NCI-H510A (cell line): ENCODE measurements around the gene HIVEP2.

Experiments used
- DNase-seq: peaks from one replicate; lab custom pipeline; 2025; lab: John Stamatoyannopoulos, UW

HIVEP2 gene

DNA sequence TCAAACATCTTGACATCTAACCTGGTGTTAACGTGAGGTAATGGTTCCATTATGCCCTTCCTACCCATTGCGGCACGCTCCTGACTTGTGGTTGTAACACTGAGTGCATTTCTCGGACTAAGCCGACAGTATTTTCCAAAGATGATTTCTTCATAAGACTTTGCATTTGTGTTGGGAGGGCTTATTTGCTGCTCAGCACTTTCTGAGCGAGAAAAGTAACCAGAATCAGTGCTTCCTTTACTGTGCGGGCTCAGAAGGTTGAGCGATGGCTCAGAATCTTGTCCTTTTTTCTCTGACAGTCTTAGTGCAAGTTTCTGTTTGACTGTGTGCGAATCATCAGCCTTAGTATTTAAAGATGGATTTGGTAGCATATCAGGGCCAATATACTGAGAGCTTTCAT is 171.7 kb downstream of the HIVEP2 start:
- no peak for DNase-seq

DNA sequence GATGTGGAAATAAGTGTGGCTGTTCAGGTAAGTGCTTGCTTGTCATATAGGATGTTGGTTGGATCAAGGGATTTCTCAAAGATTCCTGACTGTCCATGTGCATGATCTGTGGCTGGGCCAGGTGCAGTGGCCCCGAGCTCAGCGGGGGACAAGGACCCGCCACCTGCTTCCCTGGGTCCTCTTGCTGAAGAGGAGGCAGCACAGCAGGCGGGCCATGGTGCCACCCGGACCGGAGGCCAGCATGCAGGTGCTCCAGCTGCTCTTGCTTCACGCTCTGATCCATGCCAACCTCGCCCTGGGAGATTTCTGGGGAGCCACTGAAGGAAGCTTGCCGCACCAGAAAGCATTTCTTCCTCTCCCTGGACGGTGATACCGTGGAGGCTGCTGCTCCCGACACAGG is 173.8 kb downstream of the HIVEP2 start:
- no peak for DNase-seq

DNA sequence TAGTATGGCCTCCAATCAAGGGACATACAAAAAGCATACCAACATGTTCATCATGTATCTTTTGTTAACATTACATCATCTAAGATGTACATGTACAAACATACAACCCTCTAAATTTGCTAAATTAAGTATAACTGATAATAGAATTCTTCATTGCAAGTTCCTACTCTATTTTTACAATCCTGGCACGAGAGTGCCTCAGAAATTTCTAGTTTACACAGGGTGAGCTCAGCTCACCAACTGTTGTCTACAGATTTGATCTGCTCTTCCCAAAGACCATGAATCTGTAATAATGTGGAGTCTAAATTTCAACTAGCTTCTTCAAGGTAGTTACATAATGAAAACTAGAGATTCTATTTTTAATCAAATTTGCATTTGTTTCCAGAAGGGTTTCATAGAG is 179.7 kb downstream of the HIVEP2 start:
- no peak for DNase-seq

DNA sequence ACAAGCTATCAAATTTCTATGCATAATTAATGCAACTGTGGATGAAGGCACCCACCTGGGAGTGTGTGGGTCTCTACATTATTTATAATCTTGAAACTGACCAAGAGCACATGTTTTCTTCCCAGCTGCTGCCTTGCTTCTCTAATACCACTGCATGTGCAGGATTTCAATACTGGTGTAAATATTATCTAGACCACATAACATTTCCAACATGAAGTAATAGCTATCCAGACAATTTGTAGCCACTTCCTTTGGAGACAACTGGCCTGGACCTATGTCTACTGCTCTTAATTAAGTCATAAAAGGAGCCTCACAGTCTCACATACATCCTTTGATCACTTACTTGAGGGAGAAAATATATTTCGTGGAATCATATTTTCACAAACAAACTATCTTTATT is 180.7 kb downstream of the HIVEP2 start:
- DNase-seq = no peak

DNA sequence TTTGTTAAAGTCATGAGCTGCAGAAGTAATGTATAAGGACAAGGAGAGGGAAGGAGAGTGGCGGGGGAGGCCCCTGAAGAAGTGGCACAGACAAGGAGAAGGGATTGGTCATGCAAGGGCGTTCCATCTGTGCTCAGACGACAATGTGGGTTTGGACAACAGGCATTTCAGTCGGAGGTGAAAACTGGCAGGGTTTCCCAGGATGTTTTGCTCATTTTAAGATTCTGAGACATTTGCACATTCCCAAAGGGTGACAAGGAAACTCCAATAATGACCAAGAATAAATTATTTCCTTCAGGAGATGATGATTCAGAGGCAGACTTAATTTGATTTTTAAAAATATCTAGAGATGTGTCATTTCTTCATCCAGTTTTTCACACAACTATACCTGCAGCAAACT is 181.8 kb downstream of the HIVEP2 start:
- no peak for DNase-seq

DNA sequence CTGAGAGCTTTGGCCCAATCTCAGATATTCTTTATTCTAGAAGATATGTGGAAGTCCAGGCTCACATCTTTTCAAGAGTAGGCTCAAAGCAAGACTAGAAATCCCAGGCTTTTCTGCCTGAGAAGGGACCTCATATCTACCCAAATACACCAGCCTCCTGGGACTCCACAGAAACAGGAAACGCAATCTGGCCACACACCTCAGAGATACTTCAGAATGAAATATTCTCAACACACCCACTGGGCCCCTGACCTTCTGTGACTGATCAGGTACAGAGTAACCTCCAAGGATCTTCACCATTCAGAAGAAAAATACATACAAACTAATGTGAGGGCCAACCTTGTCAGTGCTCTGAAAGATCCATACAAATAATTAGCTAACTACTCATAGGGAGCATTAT is 183.2 kb downstream of the HIVEP2 start:
- no peak for DNase-seq

DNA sequence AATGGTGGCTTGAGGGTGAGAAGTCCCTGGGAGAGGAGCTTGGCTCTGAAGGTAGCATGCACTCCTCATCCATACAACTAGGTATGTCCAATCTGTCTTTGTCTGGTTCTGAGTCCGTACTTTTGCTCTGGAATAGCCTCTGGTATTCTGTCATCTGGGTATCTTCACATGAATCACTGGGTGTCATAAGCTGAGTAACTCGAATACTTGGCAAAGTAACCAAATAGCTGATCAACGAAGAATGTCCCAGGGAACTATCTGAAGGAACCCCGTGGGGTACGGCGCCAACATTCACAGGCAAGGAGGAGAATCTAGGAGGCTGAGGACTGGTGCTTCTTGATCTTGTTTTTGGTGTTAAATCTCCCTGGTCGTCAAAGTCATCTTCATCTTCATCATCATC is 184.8 kb downstream of the HIVEP2 start:
- DNase-seq = no peak

DNA sequence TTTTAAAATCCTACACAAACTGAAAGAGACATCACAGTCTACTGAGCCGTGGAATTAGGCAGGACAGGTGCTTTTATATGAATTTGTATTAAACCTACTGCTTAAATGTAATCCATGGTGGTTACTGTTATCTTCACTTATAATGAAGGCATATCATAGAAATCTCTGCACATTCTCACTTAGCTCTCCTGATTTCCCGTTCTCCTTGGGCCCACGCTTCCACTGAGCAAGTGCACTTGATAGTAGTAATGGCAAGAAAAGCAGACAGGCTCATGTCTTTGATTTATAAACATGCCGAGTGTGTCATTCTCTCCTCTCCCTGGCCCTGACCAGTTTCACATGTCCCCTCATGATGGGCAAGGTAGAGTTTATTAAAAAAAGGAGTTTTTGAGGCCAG is 186.3 kb downstream of the HIVEP2 start:
- no peak for DNase-seq

DNA sequence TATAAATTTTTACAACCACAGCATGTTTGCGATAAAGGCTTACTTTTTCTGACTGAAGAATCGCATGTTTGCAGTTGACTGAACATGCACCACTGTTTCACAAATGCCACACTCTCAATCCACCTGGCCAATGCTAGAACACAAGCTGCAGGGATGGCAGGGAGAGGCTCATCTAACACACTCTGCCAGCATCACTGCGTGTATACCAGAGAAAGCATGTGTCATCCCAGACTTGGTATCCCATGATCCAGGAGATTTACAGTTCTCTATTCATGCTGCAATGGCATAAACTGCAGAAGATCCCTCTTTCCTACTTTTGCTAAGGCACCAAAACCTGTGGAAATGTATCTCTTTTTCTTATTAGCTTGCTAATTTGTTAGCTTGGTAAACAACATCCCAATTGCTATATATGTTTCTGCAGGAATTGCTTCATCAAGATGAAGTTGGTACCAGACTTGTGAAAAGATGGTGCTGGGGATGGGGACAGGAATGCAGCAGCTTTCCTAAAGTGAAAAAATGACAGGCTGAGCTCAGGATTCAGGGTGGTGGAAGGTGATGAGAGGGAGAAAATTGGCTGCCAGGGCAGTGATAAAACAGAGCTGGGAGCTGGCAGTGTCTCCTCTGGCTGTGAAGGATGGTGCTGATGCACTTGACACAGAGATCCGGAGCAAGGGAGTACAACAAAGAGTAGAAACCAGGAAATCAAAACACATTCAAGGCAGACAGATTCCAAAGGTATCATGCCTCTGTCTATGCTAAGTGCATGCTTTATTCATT is 186.9 kb downstream of the HIVEP2 start:
- no peak for DNase-seq

DNA sequence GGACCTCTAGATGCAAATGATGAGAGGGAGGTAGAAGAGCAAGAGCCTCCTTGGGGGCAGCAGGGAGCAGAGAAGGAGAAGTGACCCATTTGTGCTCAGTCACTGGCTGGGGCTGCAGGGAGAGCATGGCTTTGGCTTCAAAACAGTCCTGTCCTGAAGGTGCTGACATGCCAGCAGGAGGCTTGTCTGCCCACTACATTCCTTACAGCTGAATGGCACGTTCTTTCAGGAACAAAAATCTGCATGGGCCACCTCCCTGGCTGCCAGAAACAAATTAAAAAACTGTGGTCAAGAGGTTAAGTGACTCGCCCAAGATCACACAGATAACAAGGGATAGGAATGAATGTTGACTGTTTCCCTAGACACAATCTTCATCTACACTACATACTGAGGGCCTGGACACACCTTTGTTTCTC is 188.8 kb downstream of the HIVEP2 start:
- DNase-seq = no peak

DNA sequence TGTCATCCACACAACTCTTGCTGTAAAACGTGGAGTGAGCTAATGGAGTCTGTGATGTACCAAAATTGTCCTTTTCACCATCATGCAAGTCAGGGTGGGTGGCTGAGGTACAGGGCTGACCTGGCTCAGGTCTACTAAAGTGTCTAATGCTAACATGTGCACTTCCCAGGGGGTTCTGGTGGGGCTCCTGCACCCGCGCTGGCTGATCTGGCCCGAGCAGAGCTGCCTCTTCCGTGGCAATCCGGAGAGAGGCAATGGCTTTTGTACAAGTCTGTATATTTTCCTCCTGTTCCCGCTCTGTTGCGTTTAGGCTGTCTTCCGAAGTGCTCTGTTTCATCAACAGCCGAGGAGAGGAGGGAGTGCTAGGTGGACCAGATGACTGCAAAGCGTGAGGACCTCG is 191.8 kb downstream of the HIVEP2 start:
- DNase-seq = no peak

DNA sequence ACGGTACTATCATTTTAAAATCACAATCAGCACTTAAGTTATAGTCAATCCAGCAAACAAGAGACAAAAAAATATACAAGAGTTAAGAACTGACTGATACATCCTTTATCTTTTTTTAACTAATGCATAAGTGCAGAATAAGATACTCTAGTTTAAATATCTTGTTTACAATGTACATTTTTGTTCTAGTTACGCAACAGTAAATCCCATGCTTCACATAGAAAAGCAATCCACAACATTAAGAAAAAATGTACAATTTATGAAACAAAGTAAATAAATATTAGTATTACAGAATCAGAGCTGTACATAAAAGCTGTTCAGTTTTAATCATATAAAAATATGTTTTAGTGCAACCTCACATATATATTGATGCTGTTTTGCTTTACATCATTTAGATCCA is 192.6 kb downstream of the HIVEP2 start:
- DNase-seq = no peak

DNA sequence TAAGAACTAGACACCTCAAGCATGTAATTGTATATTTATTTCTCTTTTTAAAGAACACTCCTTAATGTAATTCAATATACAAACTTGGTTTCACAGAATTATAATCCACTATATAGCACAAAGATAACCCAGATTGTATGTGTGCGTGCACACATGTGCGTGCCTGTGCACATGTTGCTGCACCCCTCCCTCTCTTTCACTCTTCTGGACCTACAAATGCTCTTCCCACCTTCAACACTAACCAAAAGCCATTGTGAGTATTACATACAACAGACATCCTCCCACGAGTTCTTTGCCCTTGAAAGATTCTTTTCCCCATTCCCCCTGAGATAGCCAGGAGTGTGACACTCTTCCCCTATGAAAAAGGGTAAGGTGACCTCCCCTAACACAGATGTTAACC is 193.5 kb downstream of the HIVEP2 start:
- DNase-seq = no peak

DNA sequence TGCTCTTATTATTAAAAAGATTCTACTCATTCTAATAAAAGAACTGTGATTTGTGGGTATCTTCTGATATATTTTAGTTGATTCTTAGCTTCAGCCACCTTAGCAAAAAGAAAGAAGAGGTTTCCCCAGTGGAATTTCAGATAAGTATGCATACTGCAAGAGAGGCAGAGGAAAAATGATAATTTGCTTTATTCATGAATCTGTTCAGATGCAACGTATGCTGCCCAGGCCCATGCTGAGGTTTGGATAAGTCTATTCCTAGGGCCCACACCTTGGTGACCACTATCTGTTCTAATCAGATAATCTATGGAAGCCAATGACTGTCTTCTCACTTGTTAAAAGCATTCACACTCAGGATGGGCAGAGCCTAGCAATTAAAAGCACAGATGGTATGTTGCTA is 194.0 kb downstream of the HIVEP2 start:
- DNase-seq = no peak

DNA sequence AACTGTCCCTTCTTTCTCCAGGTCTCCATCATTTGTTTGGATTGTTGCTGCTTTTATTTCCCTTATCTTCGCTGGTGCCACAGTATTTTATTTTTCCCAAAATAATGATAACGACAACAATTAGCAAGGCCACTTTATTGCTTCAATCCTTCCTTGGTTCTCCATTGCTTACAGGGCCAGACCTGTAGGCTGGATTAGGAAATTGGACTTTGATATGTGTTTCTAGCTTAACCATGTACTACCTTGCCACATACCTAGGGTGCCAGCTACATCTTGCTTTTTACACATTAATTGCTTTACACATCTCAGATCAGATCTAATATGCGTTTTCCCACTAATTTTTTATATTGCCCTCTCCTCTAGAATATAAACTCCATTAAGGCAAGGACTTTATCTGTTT is 195.4 kb downstream of the HIVEP2 start:
- no peak for DNase-seq

DNA sequence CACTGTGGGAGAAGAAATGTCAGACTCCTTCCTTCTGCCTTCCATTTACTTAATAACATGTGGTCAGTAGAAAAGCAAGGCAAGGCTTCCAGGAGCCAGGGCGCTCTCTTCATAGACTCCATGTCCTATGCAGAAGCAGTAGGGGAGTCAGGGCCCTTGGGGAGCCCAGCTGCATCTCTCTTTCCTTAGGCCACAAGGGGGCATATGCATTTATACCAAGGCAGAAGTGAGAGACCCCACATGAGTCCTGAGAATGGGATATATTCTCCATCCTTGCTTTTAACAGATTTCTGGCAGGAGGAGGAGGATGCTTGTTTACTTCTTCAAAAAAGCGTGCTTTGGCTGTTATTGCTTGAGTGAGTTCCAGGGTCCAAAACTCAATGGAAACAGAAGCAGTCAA is 198.5 kb downstream of the HIVEP2 start:
- DNase-seq = no peak

DNA sequence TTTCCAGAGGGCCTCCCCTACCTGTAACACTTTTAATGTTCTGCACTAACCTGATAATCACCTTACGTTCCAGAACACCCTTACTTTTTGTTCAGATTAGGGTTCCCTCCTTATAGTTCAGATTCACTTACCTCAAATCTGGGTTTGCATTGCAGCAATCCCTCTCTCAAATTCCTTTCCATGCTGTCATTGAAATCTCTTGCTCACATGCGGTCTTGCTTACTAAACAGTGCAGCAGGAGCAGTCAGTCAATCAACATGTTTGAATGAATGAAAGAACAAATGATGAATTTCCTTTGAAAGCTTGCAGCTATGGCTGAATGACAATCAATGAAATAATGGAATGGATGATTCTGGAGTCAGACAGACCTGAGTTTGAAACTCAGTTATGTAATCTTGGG is 200.1 kb downstream of the HIVEP2 start:
- no peak for DNase-seq

DNA sequence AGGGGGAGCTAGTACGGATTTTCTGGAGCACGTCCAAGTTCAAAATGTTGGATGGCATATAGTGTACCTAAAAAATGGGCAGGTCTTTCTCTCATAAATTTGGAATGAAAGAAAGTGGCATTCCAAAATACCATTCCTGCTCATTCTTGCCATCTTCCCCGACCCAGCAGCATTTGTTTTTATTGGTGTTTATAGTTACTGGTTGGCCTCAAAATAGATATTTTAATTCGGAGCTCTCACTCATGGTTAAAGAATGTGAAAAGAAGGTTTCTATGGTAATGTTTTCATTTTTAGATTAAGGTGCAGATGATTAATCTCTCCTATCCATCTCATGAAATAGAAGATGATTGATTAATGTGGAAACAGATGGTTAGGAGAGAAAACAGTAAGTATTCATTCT is 204.5 kb downstream of the HIVEP2 start:
- no peak for DNase-seq

DNA sequence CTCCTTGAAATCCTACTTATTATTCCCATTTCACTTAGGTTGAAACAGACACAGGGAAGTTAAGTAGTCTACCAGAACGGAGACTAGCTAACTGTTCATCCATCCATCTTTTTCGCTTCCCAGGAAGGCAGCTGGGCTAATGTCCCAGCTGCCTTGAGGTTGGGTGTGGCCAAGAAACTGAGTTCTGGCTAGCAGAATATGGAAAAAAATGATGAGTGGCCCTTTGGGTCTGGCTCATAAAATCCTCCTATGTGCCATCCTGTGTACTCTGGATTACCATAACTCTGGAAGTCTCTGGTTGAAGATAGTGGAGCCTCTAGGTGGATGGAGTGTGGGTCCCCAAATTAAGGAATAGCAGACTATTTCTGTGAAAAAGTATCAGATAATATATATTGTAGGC is 206.2 kb downstream of the HIVEP2 start:
- DNase-seq = no peak

DNA sequence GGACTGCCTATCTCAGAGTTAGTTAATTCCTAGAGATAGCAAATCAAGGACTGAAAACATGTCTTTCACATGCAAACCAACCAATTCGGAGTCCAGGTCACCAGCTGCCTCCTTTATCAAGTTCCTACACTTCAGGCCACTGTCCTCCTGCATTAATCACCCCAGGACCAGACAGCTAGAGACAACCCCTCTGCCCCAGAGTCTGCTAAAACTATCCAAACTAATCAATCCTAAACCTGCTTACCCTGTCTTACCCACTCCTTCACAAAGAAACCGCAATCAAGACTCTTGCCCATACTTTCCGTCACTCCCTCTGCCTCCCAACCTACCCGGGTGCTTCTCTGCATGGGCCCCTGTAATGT is 207.0 kb downstream of the HIVEP2 start:
- no peak for DNase-seq

DNA sequence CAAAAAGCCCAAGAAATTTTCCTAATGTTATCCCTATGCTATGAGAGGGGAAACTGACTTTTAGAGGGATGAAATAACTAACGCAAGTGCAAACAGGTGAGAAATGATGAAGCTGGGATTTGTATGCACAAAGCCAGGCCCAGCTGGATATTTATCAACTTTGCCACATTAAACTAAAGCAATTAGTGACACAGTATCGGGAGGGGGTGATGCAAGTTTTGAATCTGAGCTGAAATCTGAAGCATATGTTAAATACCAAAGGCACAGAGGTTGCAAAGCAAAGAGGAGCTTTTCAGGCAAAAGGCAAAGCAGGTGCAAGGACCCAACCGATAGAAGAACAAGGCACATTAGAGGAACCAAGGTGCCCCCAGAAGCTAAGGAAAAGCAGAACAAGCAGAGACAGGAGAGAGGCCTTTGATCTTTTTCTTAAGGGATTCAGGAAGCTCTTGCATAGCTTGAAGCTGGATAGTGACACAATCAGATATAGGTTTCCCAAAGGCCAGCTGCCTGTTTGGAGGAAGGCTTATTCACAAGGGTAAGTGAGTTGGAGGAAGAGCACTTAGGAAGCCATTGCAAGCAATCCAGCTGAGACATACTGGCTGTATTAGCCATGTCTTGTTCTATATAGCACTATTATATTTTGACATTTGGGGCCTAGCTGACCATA is 207.5 kb downstream of the HIVEP2 start:
- DNase-seq = no peak

DNA sequence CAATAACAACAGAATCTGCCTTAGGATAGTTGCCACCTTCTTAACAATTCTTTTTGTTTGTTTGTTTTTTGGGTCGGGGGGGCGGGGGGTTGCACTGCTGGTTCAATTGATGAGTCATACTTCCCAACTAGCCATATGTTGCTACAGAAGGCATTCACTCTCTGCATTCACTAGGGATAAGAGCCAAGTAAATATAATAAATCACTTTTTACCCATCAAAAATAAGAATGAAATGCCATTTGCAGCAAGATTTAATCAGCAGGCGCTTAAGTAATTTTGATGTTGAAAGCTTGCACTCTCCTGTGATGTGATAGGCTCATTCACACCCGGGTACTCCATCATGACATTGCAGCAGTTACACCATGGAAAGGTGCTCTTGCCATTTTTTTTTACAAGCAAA is 209.8 kb downstream of the HIVEP2 start:
- DNase-seq = no peak

DNA sequence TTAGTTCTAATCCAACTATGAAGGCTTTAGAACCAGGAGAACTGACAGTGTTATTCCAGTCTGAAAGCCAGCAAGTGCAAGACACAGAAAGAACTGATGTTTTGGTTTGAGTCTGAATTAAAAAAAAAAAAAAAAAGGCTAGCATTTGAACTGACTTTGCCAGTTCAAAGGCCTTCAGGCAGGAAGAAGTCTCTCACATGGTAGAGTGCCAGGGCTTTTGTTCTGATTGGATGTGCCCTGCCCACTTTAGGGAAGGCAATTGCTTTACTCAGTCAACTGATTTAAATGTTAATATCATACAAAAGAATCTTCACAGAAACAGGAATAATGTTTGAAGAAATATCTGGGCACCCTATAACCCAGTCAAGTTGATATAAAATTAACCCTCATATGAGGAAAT is 212.2 kb downstream of the HIVEP2 start:
- no peak for DNase-seq

DNA sequence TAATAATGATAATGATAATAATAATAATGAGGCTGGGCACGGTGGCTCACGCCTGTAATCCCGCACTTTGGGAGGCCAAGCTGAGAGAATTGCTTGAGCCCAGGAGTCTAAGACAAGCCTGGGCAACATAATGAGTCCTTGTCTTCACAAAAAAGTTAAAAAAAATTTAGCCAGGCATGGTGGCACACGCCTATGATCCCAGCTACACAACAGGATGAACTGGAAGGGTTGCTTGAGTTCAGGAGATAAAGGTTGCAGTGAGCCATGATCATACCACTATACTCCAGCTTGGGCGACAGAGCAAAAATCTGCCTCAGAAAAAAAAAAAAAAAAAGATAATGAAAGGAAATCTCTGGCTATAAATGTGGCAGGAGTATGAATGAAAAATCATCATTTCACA is 213.4 kb downstream of the HIVEP2 start:
- DNase-seq = no peak
